Neural cell (in vitro differentiated cells): ENCODE data around the gene MAST4.

Source experiments
- CTCF ChIP-seq: fragments of 450-650 bp; IDR thresholded peaks from 2 replicates; pipeline ENCODE4 v1.5.1; 2014; ENCODE audit warnings: antibody characterized with exemption, mild to moderate bottlenecking, moderate library complexity; ENCODE audit not compliant: poor library complexity, severe bottlenecking
- EP300 ChIP-seq: fragments of 450-650 bp; conservative IDR thresholded peaks from 2 replicates; pipeline ENCODE4 v1.6.1; 2014; ENCODE audit warnings: antibody characterized with exemption, mild to moderate bottlenecking, moderate library complexity; ENCODE audit not compliant: poor library complexity, severe bottlenecking
- EZH2 ChIP-seq: fragments of 200-600, 300-800 bp; shearing (Covaris generic), sonication (generic); IDR thresholded peaks from 2 replicates; pipeline ENCODE4 v1.6.1; 2014; ENCODE audit warnings: antibody characterized with exemption, low read length, borderline replicate concordance, mild to moderate bottlenecking; ENCODE audit not compliant: insufficient read depth, poor library complexity, severe bottlenecking
- MXI1 ChIP-seq: fragments of 450-650 bp; conservative IDR thresholded peaks from 2 replicates; pipeline ENCODE4 v1.6.1; 2014; ENCODE audit warnings: antibody characterized with exemption, mild to moderate bottlenecking; ENCODE audit not compliant: poor library complexity, severe bottlenecking
- RAD21 ChIP-seq: fragments of 450-650 bp; conservative IDR thresholded peaks from 2 replicates; pipeline ENCODE4 v1.6.1; 2014; ENCODE audit warnings: antibody characterized with exemption, mild to moderate bottlenecking, moderate library complexity
- REST ChIP-seq: IDR thresholded peaks from 2 replicates; pipeline ENCODE4 v1.6.1; 2012; ENCODE audit warnings: borderline replicate concordance
- SMC3 ChIP-seq: fragments of 450-650 bp; conservative IDR thresholded peaks from 2 replicates; pipeline ENCODE4 v1.6.1; 2014; ENCODE audit warnings: antibody characterized with exemption, mild to moderate bottlenecking, moderate library complexity; ENCODE audit not compliant: poor library complexity
- TAF1 ChIP-seq: IDR thresholded peaks from 2 replicates; pipeline ENCODE4 v1.6.1; 2012; ENCODE audit warnings: low read depth

- TF ChIP-seq EZH2 (no peak), CTCF (no peak), REST (no peak), MXI1 (no peak), RAD21 (no peak), TAF1 (no peak), EP300 (no peak), SMC3 (no peak)
Measured at GRCh38 chr5:67152400-67152799, 556.2 kb downstream of the MAST4 start.
